ENCODE data around the gene NBEA.
A peak's percentile ranks its signal among the peaks of the same experiment; 100 is the strongest.

The NBEA gene

GRCh38 chr13:35693134-35693784 is 751.2 kb downstream of the NBEA start:
- Histone ChIP-seq H3K4me3 (ENCODE audit: low read length in 2 of 2) (no peak overlapping the region), H2BK15ac (ENCODE audit: low read length) (no peak overlapping the region), H3K27ac (replicated peaks; ENCODE audit: low read length) (no peak overlapping the region), H2BK12ac (ENCODE audit: low read length) (no peak overlapping the region), H2AFZ (ENCODE audit: low read length) (no peak overlapping the region), H3K9me3 (replicated peaks in 1 of 2; ENCODE audit: control insufficient read depth in 2 of 2, insufficient read depth in 1 of 2, low read depth in 1 of 2, low read length in 2 of 2) (peaks cover 0 to 1% of the 10 kb centered on the region in 2 donors), H3K4me2 (ENCODE audit: insufficient read depth, low read length, poor library complexity, severe bottlenecking) (no peak overlapping the region), H3K79me1 (ENCODE audit: low read depth, low read length) (peaks cover 1% of the 10 kb centered on the region), H3K27me3 (ENCODE audit: control insufficient read depth in 3 of 3, insufficient read depth in 3 of 3, low read depth in 1 of 3, low read length in 3 of 3) (no peaks in the 10 kb centered on the region), H4K91ac (ENCODE audit: low read depth, low read length, poor library complexity) (no peak overlapping the region), H2BK120ac (ENCODE audit: low read depth, low read length) (no peak overlapping the region), H2BK5ac (ENCODE audit: low read length) (no peak overlapping the region), H3K14ac (ENCODE audit: low read length) (no peak overlapping the region), H3K9ac (ENCODE audit: low read depth, low read length, poor library complexity) (no peak overlapping the region), H3K23ac (ENCODE audit: low read depth, low read length, poor library complexity) (no peak overlapping the region), H2AK5ac (ENCODE audit: low read depth, low read length) (no peak overlapping the region), H3K4me1 (ENCODE audit: control insufficient read depth in 2 of 2, insufficient read depth in 1 of 2, low read depth in 1 of 2, low read length in 2 of 2) (peaks cover 6 to 7% of the 10 kb centered on the region in 2 donors), H4K8ac (ENCODE audit: low read depth, low read length) (no peak overlapping the region), H3K36me3 (replicated peaks in 1 of 2; ENCODE audit: control insufficient read depth in 2 of 2, insufficient read depth in 2 of 2, low read length in 2 of 2) (no peaks in the 10 kb centered on the region), H3K4ac (ENCODE audit: low read length) (no peak overlapping the region), H3K18ac (ENCODE audit: low read length) (no peak overlapping the region)
- no peak for DNase-seq (ENCODE audit: low spot score)
- WGBS, 2 donors (ENCODE audit: extremely low coverage in 2 of 2, insufficient read length in 2 of 2, insufficient replicate concordance in 1 of 2): no CpG with 5 or more reads among the region's 9 CpGs

GRCh38 chr13:35694031-35694430 is 752.0 kb downstream of the NBEA start:
- Histone ChIP-seq H4K8ac (ENCODE audit: low read depth, low read length) (no peak overlapping the region), H2AFZ (ENCODE audit: low read length) (no peak overlapping the region)
- WGBS, 2 donors (ENCODE audit: extremely low coverage in 2 of 2, insufficient read length in 2 of 2, insufficient replicate concordance in 1 of 2): no CpG with 5 or more reads among the region's 13 CpGs

GRCh38 chr13:35694549-35695447 is 752.7 kb downstream of the NBEA start:
- H3K36me3 ChIP-seq (replicated peaks in 1 of 2; ENCODE audit: control insufficient read depth in 2 of 2, insufficient read depth in 2 of 2, low read length in 2 of 2): no peaks in the 10 kb centered on the region
- H3K18ac ChIP-seq (ENCODE audit: low read length): no peak overlapping the region
- H3K23ac ChIP-seq (ENCODE audit: low read depth, low read length, poor library complexity): no peak overlapping the region
- H3K4me3 ChIP-seq (ENCODE audit: low read length in 2 of 2): no peak overlapping the region
- no peak overlapping the region for H2BK15ac ChIP-seq (ENCODE audit: low read length)
- H3K4me1 ChIP-seq (ENCODE audit: control insufficient read depth in 2 of 2, insufficient read depth in 1 of 2, low read depth in 1 of 2, low read length in 2 of 2): peaks cover 6 to 7% of the 10 kb centered on the region in 2 donors
- H2BK120ac ChIP-seq (ENCODE audit: low read depth, low read length): no peak overlapping the region
- WGBS, 2 donors (ENCODE audit: extremely low coverage in 2 of 2, insufficient read length in 2 of 2, insufficient replicate concordance in 1 of 2): no CpG with 5 or more reads among the region's 26 CpGs
- no peak overlapping the region for H2AK5ac ChIP-seq (ENCODE audit: low read depth, low read length)
- no peak overlapping the region for H4K91ac ChIP-seq (ENCODE audit: low read depth, low read length, poor library complexity)
- H4K8ac ChIP-seq (ENCODE audit: low read depth, low read length): peak overlapping the region; percentile 7
- no peak overlapping the region for H2BK5ac ChIP-seq (ENCODE audit: low read length)
- no peak overlapping the region for H3K4ac ChIP-seq (ENCODE audit: low read length)
- no peak overlapping the region for H3K4me2 ChIP-seq (ENCODE audit: insufficient read depth, low read length, poor library complexity, severe bottlenecking)
- DNase-seq (ENCODE audit: low spot score): no peak
- peak overlapping the region; percentile 15 for H3K9ac ChIP-seq (ENCODE audit: low read depth, low read length, poor library complexity)
- H3K27ac ChIP-seq (replicated peaks; ENCODE audit: low read length): no peak overlapping the region
- H3K9me3 ChIP-seq (replicated peaks in 1 of 2; ENCODE audit: control insufficient read depth in 2 of 2, insufficient read depth in 1 of 2, low read depth in 1 of 2, low read length in 2 of 2): peaks cover 0 to 1% of the 10 kb centered on the region in 2 donors
- no peak overlapping the region for H2AFZ ChIP-seq (ENCODE audit: low read length)
- H3K79me1 ChIP-seq (ENCODE audit: low read depth, low read length): peaks cover 1% of the 10 kb centered on the region
- H3K14ac ChIP-seq (ENCODE audit: low read length): no peak overlapping the region
- H2BK12ac ChIP-seq (ENCODE audit: low read length): no peak overlapping the region
- H3K27me3 ChIP-seq (ENCODE audit: control insufficient read depth in 3 of 3, insufficient read depth in 3 of 3, low read depth in 1 of 3, low read length in 3 of 3): no peaks in the 10 kb centered on the region

More at GRCh38 chr13:35694031-35694430, 752.0 kb downstream of the NBEA start:
- no peak overlapping the region for H3K18ac ChIP-seq (ENCODE audit: low read length)
- no peak overlapping the region for H3K4me2 ChIP-seq (ENCODE audit: insufficient read depth, low read length, poor library complexity, severe bottlenecking)
- no peak overlapping the region for H3K9ac ChIP-seq (ENCODE audit: low read depth, low read length, poor library complexity)
- H2BK5ac ChIP-seq (ENCODE audit: low read length): no peak overlapping the region
- no peak for DNase-seq (ENCODE audit: low spot score)
- no peak overlapping the region for H2AK5ac ChIP-seq (ENCODE audit: low read depth, low read length)
- no peak overlapping the region for H3K4me3 ChIP-seq (ENCODE audit: low read length in 2 of 2)
- H3K23ac ChIP-seq (ENCODE audit: low read depth, low read length, poor library complexity): no peak overlapping the region
- H3K27ac ChIP-seq (replicated peaks; ENCODE audit: low read length): no peak overlapping the region
- H3K79me1 ChIP-seq (ENCODE audit: low read depth, low read length): peaks cover 1% of the 10 kb centered on the region
- no peak overlapping the region for H2BK12ac ChIP-seq (ENCODE audit: low read length)
- H3K27me3 ChIP-seq (ENCODE audit: control insufficient read depth in 3 of 3, insufficient read depth in 3 of 3, low read depth in 1 of 3, low read length in 3 of 3): no peaks in the 10 kb centered on the region
- H4K91ac ChIP-seq (ENCODE audit: low read depth, low read length, poor library complexity): no peak overlapping the region
- H2BK15ac ChIP-seq (ENCODE audit: low read length): no peak overlapping the region
- no peak overlapping the region for H3K14ac ChIP-seq (ENCODE audit: low read length)
- peaks cover 6 to 7% of the 10 kb centered on the region in 2 donors for H3K4me1 ChIP-seq (ENCODE audit: control insufficient read depth in 2 of 2, insufficient read depth in 1 of 2, low read depth in 1 of 2, low read length in 2 of 2)
- H3K36me3 ChIP-seq (replicated peaks in 1 of 2; ENCODE audit: control insufficient read depth in 2 of 2, insufficient read depth in 2 of 2, low read length in 2 of 2): no peaks in the 10 kb centered on the region
- H2BK120ac ChIP-seq (ENCODE audit: low read depth, low read length): no peak overlapping the region
- no peak overlapping the region for H3K4ac ChIP-seq (ENCODE audit: low read length)
- H3K9me3 ChIP-seq (replicated peaks in 1 of 2; ENCODE audit: control insufficient read depth in 2 of 2, insufficient read depth in 1 of 2, low read depth in 1 of 2, low read length in 2 of 2): peaks cover 0 to 1% of the 10 kb centered on the region in 2 donors

- WGBS, 2 donors (ENCODE audit: extremely low coverage in 2 of 2, insufficient read length in 2 of 2, insufficient replicate concordance in 1 of 2): no CpG with 5 or more reads among the region's 15 CpGs
- Histone ChIP-seq H3K4me3 (ENCODE audit: low read length in 2 of 2) (no peak overlapping the region), H2BK15ac (ENCODE audit: low read length) (no peak overlapping the region), H3K23ac (ENCODE audit: low read depth, low read length, poor library complexity) (no peak overlapping the region), H3K9ac (ENCODE audit: low read depth, low read length, poor library complexity) (no peak overlapping the region), H3K4me2 (ENCODE audit: insufficient read depth, low read length, poor library complexity, severe bottlenecking) (no peak overlapping the region), H3K27me3 (ENCODE audit: control insufficient read depth in 3 of 3, insufficient read depth in 3 of 3, low read depth in 1 of 3, low read length in 3 of 3) (no peaks in the 10 kb centered on the region), H2BK12ac (ENCODE audit: low read length) (no peak overlapping the region), H3K4me1 (ENCODE audit: control insufficient read depth in 2 of 2, insufficient read depth in 1 of 2, low read depth in 1 of 2, low read length in 2 of 2) (peaks cover 7 to 10% of the 10 kb centered on the region in 2 donors), H2AK5ac (ENCODE audit: low read depth, low read length) (no peak overlapping the region), H4K91ac (ENCODE audit: low read depth, low read length, poor library complexity) (no peak overlapping the region), H3K79me1 (ENCODE audit: low read depth, low read length) (peaks cover 1% of the 10 kb centered on the region), H3K14ac (ENCODE audit: low read length) (peak overlapping the region; percentile 74), H2AFZ (ENCODE audit: low read length) (peak overlapping the region; percentile 13), H4K8ac (ENCODE audit: low read depth, low read length) (no peak overlapping the region), H3K18ac (ENCODE audit: low read length) (no peak overlapping the region), H3K36me3 (replicated peaks in 1 of 2; ENCODE audit: control insufficient read depth in 2 of 2, insufficient read depth in 2 of 2, low read length in 2 of 2) (no peaks in the 10 kb centered on the region), H3K27ac (replicated peaks; ENCODE audit: low read length) (no peak overlapping the region), H3K4ac (ENCODE audit: low read length) (no peak overlapping the region), H2BK5ac (ENCODE audit: low read length) (no peak overlapping the region), H2BK120ac (ENCODE audit: low read depth, low read length) (no peak overlapping the region), H3K9me3 (replicated peaks in 1 of 2; ENCODE audit: control insufficient read depth in 2 of 2, insufficient read depth in 1 of 2, low read depth in 1 of 2, low read length in 2 of 2) (peaks cover 0 to 1% of the 10 kb centered on the region in 2 donors)
- DNase-seq (ENCODE audit: low spot score): no peak
Measured at GRCh38 chr13:35695448-35695770, 753.3 kb downstream of the NBEA start.
